H9 (cell line): Measurements from ENCODE around the gene CNTD1. TPM values are rescaled to one million over a fixed set of nuclear protein-coding genes. Genes with fewer than 3 reads are reported as not detected.
A peak's percentile ranks its signal among the peaks of the same experiment; 100 is the strongest.

Source experiments
- DNase-seq: peaks from one replicate; pipeline ENCODE4 v3.0.0-alpha.2; 2017
- H2AFZ ChIP-seq: one replicate; pipeline ENCODE4 v1.6.1; 2013; ENCODE audit warnings: mild to moderate bottlenecking, low read length, control low read depth, moderate library complexity
- H2AK5ac ChIP-seq: 2 replicates; pipeline ENCODE4 v1.6.1; 2013; ENCODE audit warnings: low read length, control low read depth, mixed read lengths; ENCODE audit not compliant: insufficient read length
- H2BK120ac ChIP-seq: one replicate; pipeline ENCODE4 v1.6.1; 2013; ENCODE audit warnings: low read depth, mild to moderate bottlenecking, low read length, control low read depth, inconsistent platforms; ENCODE audit not compliant: poor library complexity, severe bottlenecking
- H2BK12ac ChIP-seq: 2 replicates; pipeline ENCODE4 v1.6.1; 2013; ENCODE audit warnings: low read length, control low read depth, mixed read lengths, low read depth; ENCODE audit not compliant: insufficient read length
- H2BK15ac ChIP-seq: 2 replicates; pipeline ENCODE4 v1.6.1; 2013; ENCODE audit warnings: low read depth, low read length, control low read depth
- H2BK20ac ChIP-seq: one replicate; pipeline ENCODE4 v1.6.1; 2013; ENCODE audit warnings: low read depth, mild to moderate bottlenecking, low read length, control low read depth, inconsistent platforms; ENCODE audit not compliant: poor library complexity, severe bottlenecking
- H2BK5ac ChIP-seq: 2 replicates; pipeline ENCODE4 v1.6.1; 2013; ENCODE audit warnings: low read length, control low read depth, mixed read lengths; ENCODE audit not compliant: insufficient read length
- H3K14ac ChIP-seq: 2 replicates; pipeline ENCODE4 v1.6.1; 2013; ENCODE audit warnings: low read length, control low read depth; ENCODE audit not compliant: insufficient read depth
- H3K18ac ChIP-seq: 2 replicates; pipeline ENCODE4 v1.6.1; 2013; ENCODE audit warnings: low read depth, mild to moderate bottlenecking, mixed read lengths, low read length, control low read depth; ENCODE audit not compliant: insufficient read length
- H3K23ac ChIP-seq: 2 replicates; pipeline ENCODE4 v1.6.1; 2013; ENCODE audit warnings: low read length, control low read depth, mixed read lengths, low read depth; ENCODE audit not compliant: insufficient read length
- H3K23me2 ChIP-seq: 2 replicates; pipeline ENCODE4 v1.6.1; 2013; ENCODE audit warnings: low read depth, mild to moderate bottlenecking, mixed read lengths, low read length, control low read depth; ENCODE audit not compliant: insufficient read length, poor library complexity, severe bottlenecking
- H3K27ac ChIP-seq: 2 replicates; pipeline ENCODE4 v1.5.1; 2013; ENCODE audit warnings: low read length, control low read depth, mixed read lengths, low read depth; ENCODE audit not compliant: insufficient read length
- H3K27me3 ChIP-seq: 2 replicates; pipeline ENCODE4 v1.6.1; 2013; ENCODE audit warnings: low read length, control low read depth, inconsistent platforms; ENCODE audit not compliant: insufficient read depth
- H3K4ac ChIP-seq: 2 replicates; pipeline ENCODE4 v1.6.1; 2013; ENCODE audit warnings: low read depth, mild to moderate bottlenecking, control low read depth, inconsistent platforms, low read length, moderate library complexity
- H3K4me1 ChIP-seq: 2 replicates; pipeline ENCODE4 v1.6.1; 2013; ENCODE audit warnings: low read length, control low read depth, inconsistent platforms; ENCODE audit not compliant: insufficient read depth
- H3K4me2 ChIP-seq: 2 replicates; pipeline ENCODE4 v1.6.1; 2013; ENCODE audit warnings: low read length, control low read depth, mixed read lengths; ENCODE audit not compliant: insufficient read length, insufficient read depth
- H3K56ac ChIP-seq: 2 replicates; pipeline ENCODE4 v1.6.1; 2013; ENCODE audit warnings: low read depth, mild to moderate bottlenecking, mixed read lengths, low read length, control low read depth; ENCODE audit not compliant: insufficient read length
- H3K79me1 ChIP-seq: 2 replicates; pipeline ENCODE4 v1.6.1; 2013; ENCODE audit warnings: low read depth, mild to moderate bottlenecking, moderate library complexity, low read length, control low read depth, inconsistent platforms; ENCODE audit not compliant: insufficient read depth, poor library complexity, severe bottlenecking
- H3K79me2 ChIP-seq: 2 replicates; pipeline ENCODE4 v1.6.1; 2013; ENCODE audit warnings: low read length, control low read depth, inconsistent platforms; ENCODE audit not compliant: insufficient read depth
- H3K9ac ChIP-seq: 2 replicates; pipeline ENCODE4 v1.6.1; 2013; ENCODE audit warnings: low read length, control low read depth, mixed read lengths; ENCODE audit not compliant: insufficient read length; ENCODE audit errors: extremely low read depth
- H3K9me3 ChIP-seq: one replicate; pipeline ENCODE4 v1.6.1; 2013; ENCODE audit warnings: low read depth, low read length, inconsistent platforms; ENCODE audit not compliant: control insufficient read depth
- H3T11ph ChIP-seq: one replicate; pipeline ENCODE4 v1.6.1; 2013; ENCODE audit warnings: mild to moderate bottlenecking, low read length, control low read depth, inconsistent platforms
- H4K20me1 ChIP-seq: one replicate; pipeline ENCODE4 v1.6.1; 2013; ENCODE audit not compliant: control insufficient read depth, insufficient read length, insufficient read depth
- H4K5ac ChIP-seq: 2 replicates; pipeline ENCODE4 v1.6.1; 2013; ENCODE audit warnings: low read depth, mild to moderate bottlenecking, mixed read lengths, low read length, control low read depth; ENCODE audit not compliant: insufficient read length
- H4K8ac ChIP-seq: replicated peaks from 2 replicates; pipeline ENCODE4 v1.6.1; 2013; ENCODE audit warnings: low read length, control low read depth, mixed read lengths, low read depth; ENCODE audit not compliant: insufficient read length
- H4K91ac ChIP-seq: 2 replicates; pipeline ENCODE4 v1.6.1; 2013; ENCODE audit warnings: low read depth, mild to moderate bottlenecking, moderate library complexity, mixed read lengths, low read length, control low read depth; ENCODE audit not compliant: insufficient read length
- H3K27ac Mint-ChIP-seq, 3 experiments: 2 replicates in 2 of 3; 3 replicates in 1 of 3; pipeline ENCODE4 v1.8.0; 2020 to 2021; ENCODE audit warnings: mixed read lengths in 3 of 3, mild to moderate bottlenecking in 1 of 3, moderate library complexity in 1 of 3
- H3K27me3 Mint-ChIP-seq: 2 replicates; pipeline ENCODE4 v1.8.0; 2021; ENCODE audit warnings: low read depth, mild to moderate bottlenecking, moderate library complexity, mixed read lengths
- H3K36me3 Mint-ChIP-seq, 3 experiments: 2 replicates in 2 of 3; 3 replicates in 1 of 3; pipeline ENCODE4 v1.8.0; 2020 to 2021; ENCODE audit warnings: low read depth in 3 of 3, mixed read lengths in 3 of 3; ENCODE audit not compliant: insufficient read depth in 1 of 3
- H3K4me1 Mint-ChIP-seq, 2 experiments: 2 replicates each; pipeline ENCODE4 v1.8.0; 2020; ENCODE audit warnings: mixed read lengths in 2 of 2
- H3K4me3 Mint-ChIP-seq, 2 experiments: 2 replicates in 1 of 2; 3 replicates in 1 of 2; pipeline ENCODE4 v1.8.0; 2020 to 2021; ENCODE audit warnings: mild to moderate bottlenecking in 2 of 2, mixed read lengths in 2 of 2, moderate library complexity in 1 of 2
- H3K9me3 Mint-ChIP-seq, 2 experiments: 2 replicates in 1 of 2; 3 replicates in 1 of 2; pipeline ENCODE4 v1.8.0; 2020; ENCODE audit warnings: mild to moderate bottlenecking in 2 of 2, mixed read lengths in 2 of 2, moderate library complexity in 1 of 2
- WGBS: extraction: QIAGEN DNeasy Blood & Tissue Kit; methylation state at CpG from one replicate; pipeline ENCODE4 v1.1.7; 2013; ENCODE audit warnings: missing lambda C conversion rate, low lambda C conversion rate, mixed read lengths; ENCODE audit not compliant: insufficient read length; ENCODE audit errors: extremely low coverage; 5-methylcytosine and 5-hydroxymethylcytosine counted together
- total RNA-seq: library from RNA; stranded (reverse); gene quantifications from 2 replicates; pipeline ENCODE4 v1.2.1, GENCODE V29; 2021
- TF ChIP-seq, protein P1 (sequence below): fragments of 200-600 bp; sonication (generic); conservative IDR thresholded peaks from 3 replicates; pipeline ENCODE4 v1.8.0; 2021; ENCODE audit warnings: antibody characterized with exemption, mild to moderate bottlenecking

Gene CNTD1
- total RNA-seq, 1 experiment from 2014 or later = not detected

DNA sequence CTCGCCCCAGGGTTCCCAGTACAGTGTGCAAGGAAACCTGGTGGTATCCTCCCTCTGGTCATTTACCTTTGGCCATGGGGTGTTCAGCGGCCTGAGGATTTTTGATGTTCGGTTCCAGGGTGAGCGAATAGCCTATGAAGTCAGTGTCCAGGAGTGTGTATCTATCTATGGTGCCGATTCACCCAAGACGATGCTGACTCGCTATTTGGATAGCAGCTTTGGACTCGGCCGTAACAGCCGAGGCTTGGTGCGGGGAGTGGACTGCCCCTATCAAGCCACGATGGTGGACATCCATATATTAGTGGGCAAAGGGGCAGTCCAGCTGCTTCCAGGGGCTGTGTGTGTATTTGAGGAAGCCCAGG is 46.9 kb downstream of the CNTD1 start:
- H3K27ac Mint-ChIP-seq = peak overlapping the region in 1 of 3 experiments; percentile 82; a peak in 1 of 7 replicates
- H3K4me1 Mint-ChIP-seq = peaks cover under 1 to 2% of the 10 kb centered on the region in 2 experiments; a peak in 1 of 4 replicates
- TF ChIP-seq, protein P1, sequence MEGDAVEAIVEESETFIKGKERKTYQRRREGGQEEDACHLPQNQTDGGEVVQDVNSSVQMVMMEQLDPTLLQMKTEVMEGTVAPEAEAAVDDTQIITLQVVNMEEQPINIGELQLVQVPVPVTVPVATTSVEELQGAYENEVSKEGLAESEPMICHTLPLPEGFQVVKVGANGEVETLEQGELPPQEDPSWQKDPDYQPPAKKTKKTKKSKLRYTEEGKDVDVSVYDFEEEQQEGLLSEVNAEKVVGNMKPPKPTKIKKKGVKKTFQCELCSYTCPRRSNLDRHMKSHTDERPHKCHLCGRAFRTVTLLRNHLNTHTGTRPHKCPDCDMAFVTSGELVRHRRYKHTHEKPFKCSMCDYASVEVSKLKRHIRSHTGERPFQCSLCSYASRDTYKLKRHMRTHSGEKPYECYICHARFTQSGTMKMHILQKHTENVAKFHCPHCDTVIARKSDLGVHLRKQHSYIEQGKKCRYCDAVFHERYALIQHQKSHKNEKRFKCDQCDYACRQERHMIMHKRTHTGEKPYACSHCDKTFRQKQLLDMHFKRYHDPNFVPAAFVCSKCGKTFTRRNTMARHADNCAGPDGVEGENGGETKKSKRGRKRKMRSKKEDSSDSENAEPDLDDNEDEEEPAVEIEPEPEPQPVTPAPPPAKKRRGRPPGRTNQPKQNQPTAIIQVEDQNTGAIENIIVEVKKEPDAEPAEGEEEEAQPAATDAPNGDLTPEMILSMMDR = no peak
- H3T11ph ChIP-seq = no peak overlapping the region
- no peak overlapping the region for H2BK120ac ChIP-seq
- H2AFZ ChIP-seq = no peak overlapping the region
- H3K18ac ChIP-seq = no peak overlapping the region
- no peak overlapping the region for H4K5ac ChIP-seq
- no peaks in the 10 kb centered on the region; a peak in 1 of 5 replicates for H3K9me3 Mint-ChIP-seq
- H3K4me2 ChIP-seq = no peak overlapping the region
- no CpG with 5 or more reads among the region's 12 CpGs for WGBS
- H3K4me3 Mint-ChIP-seq = no peak overlapping the region
- no peak overlapping the region for H4K8ac ChIP-seq
- no peak overlapping the region for H2BK15ac ChIP-seq
- H4K20me1 ChIP-seq = no peaks in the 10 kb centered on the region
- H3K27me3 ChIP-seq = no peaks in the 10 kb centered on the region
- H3K4ac ChIP-seq = no peak overlapping the region
- H3K56ac ChIP-seq = no peak overlapping the region
- no peak overlapping the region for H2AK5ac ChIP-seq
- H3K9me3 ChIP-seq = no peaks in the 10 kb centered on the region
- H2BK12ac ChIP-seq = no peak overlapping the region
- no peak overlapping the region for H3K27ac ChIP-seq
- H2BK5ac ChIP-seq = no peak overlapping the region
- no peaks in the 10 kb centered on the region for H3K27me3 Mint-ChIP-seq
- no peak overlapping the region for H3K9ac ChIP-seq
- H3K36me3 Mint-ChIP-seq = peaks cover 33 to 54% (median 48%) of the 10 kb centered on the region in 3 experiments; a peak in 6 of 7 replicates
- no peaks in the 10 kb centered on the region for H3K4me1 ChIP-seq
- no peak overlapping the region for H3K23ac ChIP-seq
- H3K79me1 ChIP-seq = no peaks in the 10 kb centered on the region
- no peak overlapping the region for H4K91ac ChIP-seq
- no peak overlapping the region for H2BK20ac ChIP-seq
- DNase-seq = no peak
- no peak overlapping the region for H3K14ac ChIP-seq
- no peaks in the 10 kb centered on the region for H3K23me2 ChIP-seq
- H3K79me2 ChIP-seq = no peaks in the 10 kb centered on the region
